Eye (tissue), 1 donor: Measurements from ENCODE around the gene IRF6.

Experiments
- DNase-seq: peaks from one replicate; pipeline ENCODE4 v3.0.0-alpha.2; 2015

IRF6 gene

GRCh38 chr1:209756615-209757445, 49.1 kb downstream of the IRF6 start:
- DNase-seq = no peak

GRCh38 chr1:209755926-209756614, 49.9 kb downstream of the IRF6 start, which contains the start of gene TRAF3IP3:
TSS of gene TRAF3IP3 (plus strand) at chr1:209756053. CDS start at chr1:209760040, 3,987 bp downstream.
- no peak for DNase-seq

- DNase-seq = no peak
These were observed 50.7 kb downstream of the IRF6 start for GRCh38 chr1:209755256-209755655.

- no peak for DNase-seq
These were observed 53.1 kb downstream of the IRF6 start for GRCh38 chr1:209752890-209753289.

GRCh38 chr1:209751627-209752231, 54.2 kb downstream of the IRF6 start:
- DNase-seq = no peak

- no peak for DNase-seq
These were observed 56.1 kb downstream of the IRF6 start for GRCh38 chr1:209749670-209750323.

- DNase-seq = no peak
These were observed 56.7 kb downstream of the IRF6 start for GRCh38 chr1:209749205-209749604.

- no peak for DNase-seq
These were observed 57.3 kb downstream of the IRF6 start for GRCh38 chr1:209748620-209749019.

GRCh38 chr1:209747580-209748262, 58.2 kb downstream of the IRF6 start:
- peak; percentile 84 for DNase-seq

GRCh38 chr1:209746451-209747165, 59.3 kb downstream of the IRF6 start:
- no peak for DNase-seq

- no peak for DNase-seq
These were observed 62.8 kb downstream of the IRF6 start for GRCh38 chr1:209743145-209743482.

- DNase-seq = no peak
These were observed 63.4 kb downstream of the IRF6 start for GRCh38 chr1:209742409-209743144.

- no peak for DNase-seq
These were observed 64.1 kb downstream of the IRF6 start for GRCh38 chr1:209741889-209742288.

GRCh38 chr1:209741193-209741592, 64.7 kb downstream of the IRF6 start:
- no peak for DNase-seq

GRCh38 chr1:209738270-209738669, 67.7 kb downstream of the IRF6 start:
- no peak for DNase-seq

GRCh38 chr1:209737118-209737505, 68.8 kb downstream of the IRF6 start:
- no peak for DNase-seq

- no peak for DNase-seq
These were observed 69.3 kb downstream of the IRF6 start for GRCh38 chr1:209736490-209737117.
